ENCODE data around the gene CDK4.
A peak's percentile ranks its signal among the peaks of the same experiment; 100 is the strongest.

The CDK4 gene

GRCh38 chr12:57729321-57729844 is 22.7 kb downstream of the CDK4 start:
- no peak overlapping the region for H3K4me3 ChIP-seq (ENCODE audit: low read depth, low read length)
- no peak for TF ChIP-seq CTCF (IDR thresholded peaks at IDR 0.05; ENCODE audit: borderline replicate concordance, insufficient read depth, low read depth, low read length)

- no peak for TF ChIP-seq CTCF (IDR thresholded peaks at IDR 0.05; ENCODE audit: borderline replicate concordance, insufficient read depth, low read depth, low read length)
- no peak overlapping the region for H3K4me3 ChIP-seq (ENCODE audit: low read depth, low read length)
Observed at GRCh38 chr12:57727758-57728395, 24.2 kb downstream of the CDK4 start.

GRCh38 chr12:57726884-57727757 is 25.0 kb downstream of the CDK4 start:
- TF ChIP-seq CTCF (IDR thresholded peaks at IDR 0.05; ENCODE audit: borderline replicate concordance, insufficient read depth, low read depth, low read length), result no peak
- H3K4me3 ChIP-seq (ENCODE audit: low read depth, low read length), result no peak overlapping the region

DNA sequence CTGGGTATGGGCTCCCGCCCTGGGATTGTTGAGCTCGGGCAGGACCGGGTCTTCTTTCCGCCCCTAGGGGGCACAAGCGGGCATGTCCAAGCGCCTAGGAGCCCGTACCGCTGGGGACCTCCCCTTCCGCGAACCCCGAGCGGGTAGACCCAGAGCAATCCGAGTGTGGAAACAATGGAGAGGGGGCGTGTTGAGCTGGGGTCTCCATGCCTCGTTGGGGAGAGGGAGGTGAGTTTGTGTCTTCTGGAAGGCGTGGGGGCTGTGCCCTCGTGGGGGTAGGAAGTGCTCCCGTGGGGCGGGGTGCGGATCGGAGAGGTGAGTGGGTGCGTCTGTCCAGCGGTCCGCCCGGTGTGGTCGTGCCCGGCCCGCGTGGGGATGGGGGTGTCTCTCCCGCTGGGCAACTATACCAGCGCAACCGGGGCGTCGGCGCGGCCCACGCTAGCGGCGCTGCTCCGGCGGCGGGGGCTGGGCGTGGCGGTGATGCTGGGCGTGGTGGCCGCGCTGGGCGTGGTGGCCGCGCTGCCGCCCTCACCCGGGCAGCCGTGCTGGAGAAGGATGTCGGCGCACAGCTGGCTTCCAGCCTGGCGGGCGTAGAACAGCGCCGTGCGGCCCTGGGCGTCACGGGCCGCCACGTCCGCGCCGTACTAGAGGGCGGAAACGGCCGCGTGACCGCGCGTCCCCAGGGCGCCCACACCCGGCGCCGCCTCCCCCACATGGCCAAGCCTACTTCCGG is 25.8 kb downstream of the CDK4 start:
- H3K4me3 ChIP-seq (ENCODE audit: low read depth, low read length), result no peak overlapping the region
- peak; percentile 20; the same call in 1 of the 2 replicates for TF ChIP-seq CTCF (IDR thresholded peaks at IDR 0.05; ENCODE audit: borderline replicate concordance, insufficient read depth, low read depth, low read length)

- TF ChIP-seq CTCF (IDR thresholded peaks at IDR 0.05; ENCODE audit: borderline replicate concordance, insufficient read depth, low read depth, low read length), result no peak
- no peak overlapping the region for H3K4me3 ChIP-seq (ENCODE audit: low read depth, low read length)
Observed at GRCh38 chr12:57725851-57726150, 26.3 kb downstream of the CDK4 start.

DNA sequence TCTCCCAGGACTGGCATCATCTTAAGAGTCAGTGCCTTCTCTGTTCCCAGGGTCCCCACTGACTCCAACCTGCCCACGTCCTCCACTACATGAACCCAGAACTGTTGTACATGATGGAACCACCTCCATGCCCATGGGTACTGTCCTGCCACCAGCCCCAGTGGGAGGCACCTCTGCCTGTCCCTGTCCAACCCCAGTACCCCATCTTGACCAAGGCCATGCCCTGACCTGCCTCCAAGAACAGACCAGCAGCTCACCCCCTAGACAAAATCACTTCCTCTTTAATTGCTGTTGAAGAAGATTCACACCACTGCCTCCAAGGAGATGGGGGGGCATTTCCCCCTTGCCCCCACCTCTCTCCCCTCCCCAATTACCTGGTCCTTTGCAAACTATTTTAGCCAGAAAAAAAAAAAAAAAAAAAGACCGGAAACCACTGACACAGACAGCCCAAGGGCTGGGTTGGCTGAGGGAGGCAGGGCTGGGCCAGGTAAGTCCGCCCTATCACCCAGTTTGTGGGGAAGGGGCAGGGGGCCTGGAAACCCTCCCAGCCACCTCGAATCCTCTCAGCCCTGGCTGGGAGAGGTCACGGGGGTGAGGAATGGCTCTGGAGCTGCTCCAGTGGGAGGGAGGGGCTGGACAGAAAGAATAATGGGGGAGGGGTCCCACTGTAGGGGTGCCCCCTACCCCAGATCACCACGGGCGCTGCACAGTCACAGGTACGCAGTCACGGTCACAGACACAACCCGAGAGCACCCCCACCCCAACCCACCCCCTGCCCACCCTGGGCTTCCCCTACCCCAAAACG is 27.0 kb downstream of the CDK4 start:
- no peak for TF ChIP-seq CTCF (IDR thresholded peaks at IDR 0.05; ENCODE audit: borderline replicate concordance, insufficient read depth, low read depth, low read length)
- no peak overlapping the region for H3K4me3 ChIP-seq (ENCODE audit: low read depth, low read length)

Measured in GM12875 (cell line).